HepG2 (cell line): ENCODE results near the gene MACROD2. TPM values are rescaled to one million over a fixed set of nuclear protein-coding genes. Genes with fewer than 3 reads are reported as not detected.

Experiments
- ATAC-seq: fragments of 200-7000 bp; cut with Tn5 transposase; 3 replicates; pipeline ENCODE4 v1.9.1; 2020; ENCODE audit warnings: mild to moderate bottlenecking, moderate library complexity
- BruUV-seq: library from RNA; stranded (reverse); fragments of 400-500 nt; replicated peaks from 2 replicates; lab custom pipeline; 2021; lab: Mats Ljungman, UMichigan
- CTCF ChIA-PET: fragments of 300-600 bp; formaldehyde crosslinking; extraction: SDS; loops from one replicate; lab custom pipeline; 2021; ENCODE audit warnings: low total read pairs, inconsistent platforms, low intra/inter-chr PET ratio; lab: Yijun Ruan, JAX
- POLR2A ChIA-PET: fragments of 350-600 bp; sonication (Branson Sonifier 250); formaldehyde crosslinking; loops from one replicate; lab custom pipeline; 2020; ENCODE audit warnings: antibody characterized with exemption, inconsistent platforms; lab: Yijun Ruan, JAX
- DNase-seq: peaks from one replicate; pipeline ENCODE4 v3.0.0-alpha.2; 2015; ENCODE audit warnings: low spot score
- FAIRE-seq: peaks from 3 replicates; lab custom pipeline; 2011; peaks lifted over from hg19 to GRCh38; lab: Jason Lieb, UNC
- H2AFZ ChIP-seq: one replicate; pipeline ENCODE4 v1.6.1; 2011; ENCODE audit warnings: low read length, inconsistent platforms
- H3K27ac ChIP-seq: fragments of 300-600 bp; 3 replicates; pipeline ENCODE4 v1.8.0; 2011; ENCODE audit warnings: mixed run types, mild to moderate bottlenecking, mixed read lengths, low read length, inconsistent platforms; ENCODE audit not compliant: insufficient read depth; ENCODE audit errors: extremely low read length
- H3K27me3 ChIP-seq, 2 experiments: fragments of 200-600 bp in 1 of 2; 2 replicates in 1 of 2; 3 replicates in 1 of 2; pipeline versions ENCODE4 v1.6.0 to v1.8.0; 2011; ENCODE audit warnings: low read length in 2 of 2, mild to moderate bottlenecking in 2 of 2, moderate library complexity in 2 of 2, inconsistent platforms in 1 of 2; ENCODE audit not compliant: insufficient read depth in 2 of 2, control insufficient read depth in 1 of 2
- H3K36me3 ChIP-seq, 2 experiments: fragments of 200-600 bp in 1 of 2; replicated peaks in 1 of 2; 2 replicates in 1 of 2; 3 replicates in 1 of 2; pipeline versions ENCODE4 v1.5.1 to v1.8.0; 2011; ENCODE audit warnings: low read length in 2 of 2, inconsistent platforms in 1 of 2; ENCODE audit not compliant: insufficient read depth in 2 of 2, control insufficient read depth in 1 of 2
- H3K4me1 ChIP-seq: 2 replicates; pipeline ENCODE4 v1.5.1; 2012; ENCODE audit warnings: low read length, inconsistent platforms; ENCODE audit not compliant: insufficient read depth
- H3K4me2 ChIP-seq: 2 replicates; pipeline ENCODE4 v1.6.0; 2011; ENCODE audit warnings: low read depth, low read length, inconsistent platforms
- H3K4me3 ChIP-seq, 3 experiments: fragments of 200-600 bp in 1 of 3; sonication (generic), shearing (Covaris generic) in 1 of 3; replicated peaks in 1 of 3; 2 replicates each; pipeline ENCODE4 v1.5.1; 2011 to 2016; ENCODE audit warnings: low read length in 3 of 3, inconsistent platforms in 2 of 3, low read depth in 2 of 3, mild to moderate bottlenecking in 2 of 3, control low read depth in 1 of 3, mixed read lengths in 1 of 3; ENCODE audit not compliant: insufficient read depth in 1 of 3
- H3K79me2 ChIP-seq: one replicate; pipeline ENCODE4 v1.6.1; 2011; ENCODE audit warnings: low read length, inconsistent platforms; ENCODE audit not compliant: insufficient read depth
- H3K9ac ChIP-seq: 2 replicates; pipeline ENCODE4 v1.6.0; 2011; ENCODE audit warnings: mild to moderate bottlenecking, low read depth, low read length, inconsistent platforms; ENCODE audit not compliant: insufficient read depth
- H3K9me3 ChIP-seq: 2 replicates; pipeline ENCODE4 v1.5.1; 2012; ENCODE audit warnings: mild to moderate bottlenecking, low read length
- H4K20me1 ChIP-seq: 2 replicates; pipeline ENCODE4 v1.6.0; 2011; ENCODE audit warnings: inconsistent platforms, mild to moderate bottlenecking, low read length, moderate library complexity; ENCODE audit not compliant: insufficient read depth
- ATF7 ChIP-seq, 2 experiments: fragments of 450-650 bp in 1 of 2; sonication (generic) in 1 of 2; formaldehyde crosslinking in 1 of 2; IDR thresholded peaks; 2 replicates each; pipeline versions ENCODE4 v1.4.0 to v1.6.1; 2016 to 2020; ENCODE audit warnings: antibody characterized with exemption in 1 of 2, mild to moderate bottlenecking in 1 of 2, missing genetic modification reagents in 1 of 2
- ATM ChIP-seq: fragments of 450-650 bp; IDR thresholded peaks from 2 replicates; pipeline ENCODE4 v1.7.1; 2017; ENCODE audit warnings: mild to moderate bottlenecking, borderline replicate concordance
- FOXA1 ChIP-seq, 2 experiments: fragments of 450-650 bp in 1 of 2; sonication (generic) in 1 of 2; formaldehyde crosslinking in 1 of 2; IDR thresholded peaks; 2 replicates each; pipeline versions ENCODE4 v1.4.0 to v1.6.1; 2016 to 2020; ENCODE audit warnings: missing genetic modification reagents in 1 of 2
- HES4 ChIP-seq: sonication (generic); formaldehyde crosslinking; IDR thresholded peaks from 2 replicates; pipeline ENCODE4 v1.9.0; 2021; ENCODE audit warnings: mild to moderate bottlenecking, missing genetic modification reagents, borderline replicate concordance
- HNRNPK ChIP-seq: fragments of 200-400 bp; formaldehyde crosslinking; IDR thresholded peaks from 2 replicates; pipeline ENCODE4 v1.6.1; 2018; ENCODE audit warnings: low read length, low read depth, moderate library complexity, mild to moderate bottlenecking; ENCODE audit not compliant: poor library complexity, severe bottlenecking
- LBX2 ChIP-seq: sonication (generic); formaldehyde crosslinking; IDR thresholded peaks from 2 replicates; pipeline ENCODE4 v1.5.0; 2020; ENCODE audit warnings: missing genetic modification reagents, mild to moderate bottlenecking, borderline replicate concordance
- MATR3 ChIP-seq: sonication (generic); formaldehyde crosslinking; IDR thresholded peaks from 2 replicates; pipeline ENCODE4 v1.4.0; 2020; ENCODE audit warnings: missing genetic modification reagents
- NONO ChIP-seq, 2 experiments: fragments of 450-650 bp in 1 of 2; sonication (generic) in 1 of 2; formaldehyde crosslinking in 1 of 2; IDR thresholded peaks in 1 of 2; conservative IDR thresholded peaks in 1 of 2; 2 replicates each; pipeline versions ENCODE4 v1.6.1 to v1.8.0; 2017 to 2022; ENCODE audit warnings: mild to moderate bottlenecking in 1 of 2, missing genetic modification reagents in 1 of 2, moderate library complexity in 1 of 2
- SALL1 ChIP-seq: sonication (generic); formaldehyde crosslinking; IDR thresholded peaks from 2 replicates; pipeline ENCODE4 v1.8.0; 2022; ENCODE audit warnings: mild to moderate bottlenecking, missing genetic modification reagents
- SP4 ChIP-seq: sonication (generic); formaldehyde crosslinking; IDR thresholded peaks from 2 replicates; pipeline ENCODE4 v1.8.1; 2023; ENCODE audit warnings: mild to moderate bottlenecking, missing genetic modification reagents
- THYN1 ChIP-seq: sonication (generic); formaldehyde crosslinking; IDR thresholded peaks from 2 replicates; pipeline ENCODE4 v1.8.1; 2023; ENCODE audit warnings: low read depth, mild to moderate bottlenecking, moderate library complexity, missing genetic modification reagents, borderline replicate concordance
- ZMYM4 ChIP-seq: sonication (generic); formaldehyde crosslinking; IDR thresholded peaks from 2 replicates; pipeline ENCODE4 v1.8.1; 2023; ENCODE audit warnings: mild to moderate bottlenecking, missing genetic modification reagents
- ZNF510 ChIP-seq: sonication (generic); formaldehyde crosslinking; IDR thresholded peaks from 2 replicates; pipeline ENCODE4 v1.4.0; 2020; ENCODE audit warnings: low read depth, mild to moderate bottlenecking, missing genetic modification reagents
- ZNF512 ChIP-seq: sonication (generic); formaldehyde crosslinking; IDR thresholded peaks from 2 replicates; pipeline ENCODE4 v1.4.0; 2020; ENCODE audit warnings: mild to moderate bottlenecking, missing genetic modification reagents
- ZNF589 ChIP-seq: sonication (generic); formaldehyde crosslinking; conservative IDR thresholded peaks from 2 replicates; pipeline ENCODE4 v1.8.0; 2022; ENCODE audit warnings: mild to moderate bottlenecking, moderate library complexity, missing genetic modification reagents
- ZNF703 ChIP-seq: sonication (generic); formaldehyde crosslinking; IDR thresholded peaks from 2 replicates; pipeline ENCODE4 v1.5.1; 2020; ENCODE audit warnings: missing genetic modification reagents, mild to moderate bottlenecking, moderate library complexity, borderline replicate concordance
- ZNF768 ChIP-seq: sonication (generic); formaldehyde crosslinking; IDR thresholded peaks from 2 replicates; pipeline ENCODE4 v1.4.0; 2020; ENCODE audit warnings: missing genetic modification reagents
- WGBS: methylation state at CpG from one replicate; pipeline ENCODE4 v1.1.6; 2017; ENCODE audit warnings: low lambda C conversion rate; 5-methylcytosine and 5-hydroxymethylcytosine counted together
- in situ Hi-C: cut with HindIII; loops from 2 replicates; pipeline ENCODE4 v1.10.0; 2017; ENCODE audit warnings: low pct_unique_long_range_greater_than_20kb; ENCODE audit not compliant: extremely low pct_ligation_motif_present
- intact Hi-C: fragments of 100-400 bp; cut with micrococcal nuclease; formaldehyde crosslinking; loops from one replicate; pipeline ENCODE4 v1.10.0; 2022; ENCODE audit not compliant: unreplicated experiment
- polyA plus RNA-seq, 8 experiments: library from polyadenylated mRNA; depleted of rRNA in 3 of 8; stranded (reverse) in 7 of 8; unstranded in 1 of 8; fragments of >200 nt; fragmentation: Illumina TruSeq in 4 of 8; extraction: Trizol in 4 of 8; gene quantifications; 2 replicates each; pipeline versions ENCODE4 v1.2.1 to v1.2.3, GENCODE V29; 2011 to 2016; ENCODE audit warnings: low read depth in 4 of 8, missing spikeins in 1 of 8, mixed read lengths in 1 of 8; ENCODE audit not compliant: insufficient read depth in 1 of 8
- total RNA-seq, 5 experiments: library from RNA; depleted of rRNA; stranded (reverse); fragments of >200 nt; fragmentation: Illumina TruSeq; extraction: Trizol; gene quantifications; 2 replicates each; pipeline ENCODE4 v1.2.3, GENCODE V29; 2016; ENCODE audit warnings: low read depth in 1 of 5

The MACROD2 gene
- total and polyA plus RNA-seq, 2 of the 13 experiments (the other 11 are each of a cell fraction or from before 2014, with no cell fraction given) = 0.13 to 0.51 TPM

GRCh38 chr20:15166744-15167143, 1171.4 kb downstream of the MACROD2 start:
- CTCF ChIA-PET = no interaction called here
- H3K9me3 ChIP-seq = peaks cover 12% of the 10 kb centered on the region; the same call in 1 of the 2 replicates
- no TSS peak for BruUV-seq
- FAIRE-seq (no peak), DNase-seq (no peak), ATAC-seq (no peak)
- POLR2A ChIA-PET = no interaction called here
- no peaks in the 10 kb centered on the region for H3K36me3 ChIP-seq
- in situ Hi-C loops = no loop called here
- H3K9ac ChIP-seq = no peak overlapping the region
- no peak overlapping the region for H3K4me3 ChIP-seq
- H3K27me3 ChIP-seq = no peaks in the 10 kb centered on the region
- H4K20me1 ChIP-seq = no peaks in the 10 kb centered on the region
- H3K27ac ChIP-seq = no peak overlapping the region
- H3K4me2 ChIP-seq = no peak overlapping the region
- TF ChIP-seq ZNF512 = no peak
- TF ChIP-seq ZNF768 = no peak
- TF ChIP-seq MATR3 (CRISPR knock-in tag) = no peak
- no peak for TF ChIP-seq ZNF589 (CRISPR knock-in tag)
- TF ChIP-seq, all 625 proteins: peak for 0
- no peaks in the 10 kb centered on the region for H3K79me2 ChIP-seq
- H2AFZ ChIP-seq = no peak overlapping the region
- H3K4me1 ChIP-seq = peaks cover 17% of the 10 kb centered on the region; the same call in 1 of the 2 replicates
- intact Hi-C loops = no loop called here

GRCh38 chr20:15171016-15171415, 1175.7 kb downstream of the MACROD2 start:
- Histone ChIP-seq H3K4me1 (no peaks in the 10 kb centered on the region), H3K9me3 (peaks cover 3% of the 10 kb centered on the region; the same call in 1 of the 2 replicates), H3K4me2 (no peak overlapping the region), H3K4me3 (no peak overlapping the region), H3K27me3 (no peaks in the 10 kb centered on the region), H3K79me2 (no peaks in the 10 kb centered on the region), H3K27ac (no peak overlapping the region), H3K9ac (no peak overlapping the region), H3K36me3 (no peaks in the 10 kb centered on the region), H4K20me1 (no peaks in the 10 kb centered on the region), H2AFZ (no peak overlapping the region)
- 1% methylated on average over 3 of the region's 3 CpGs for WGBS
- in situ Hi-C loops = no loop called here
- intact Hi-C loops = no loop called here
- BruUV-seq = no TSS peak
- no peak for DNase-seq
- ChIA-PET CTCF (no interaction called here), POLR2A (no interaction called here)
- ATAC-seq = no peak
- FAIRE-seq = no peak
- TF ChIP-seq SP4 (CRISPR knock-in tag) (no peak), NONO (IDR thresholded peaks at IDR 0.05) (0 out of 2 replicates have a peak, but pooled peaks have one; percentile 66), NONO (CRISPR knock-in tag; conservative IDR thresholded peaks at IDR 0.05) (no peak), ATF7 (IDR thresholded peaks at IDR 0.05) (peak; percentile 67), ATF7 (CRISPR knock-in tag; IDR thresholded peaks at IDR 0.05) (no peak), ATM (0 out of 2 replicates have a peak, but pooled peaks have one; percentile 22), SALL1 (CRISPR knock-in tag) (no peak), THYN1 (CRISPR knock-in tag) (no peak), ZMYM4 (no peak), LBX2 (CRISPR knock-in tag) (no peak), HES4 (CRISPR knock-in tag) (no peak), ZNF510 (no peak), HNRNPK (peak; percentile 61), ZNF703 (CRISPR knock-in tag) (no peak), FOXA1 (IDR thresholded peaks at IDR 0.05) (0 out of 2 replicates have a peak, but pooled peaks have one; percentile 28), FOXA1 (CRISPR knock-in tag; IDR thresholded peaks at IDR 0.05) (no peak)
